DMS53 treated with DMSO at 0.1 percent for 48 hours (cell line): ENCODE data around the gene SFT2D3.

Experiments used
- DNase-seq: peaks from one replicate; lab custom pipeline; 2025; ENCODE audit not compliant: unreplicated experiment; lab: John Stamatoyannopoulos, UW

Gene SFT2D3, protein sequence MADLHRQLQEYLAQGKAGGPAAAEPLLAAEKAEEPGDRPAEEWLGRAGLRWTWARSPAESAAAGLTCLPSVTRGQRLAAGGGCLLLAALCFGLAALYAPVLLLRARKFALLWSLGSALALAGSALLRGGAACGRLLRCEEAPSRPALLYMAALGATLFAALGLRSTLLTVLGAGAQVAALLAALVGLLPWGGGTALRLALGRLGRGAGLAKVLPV

GRCh38 chr2:127701193-127701650 is at the start of gene SFT2D3:
SFT2D3 (plus strand) TSS chr2:127701497; CDS start chr2:127701529, 32 bp downstream.
- DNase-seq = peak; percentile 91

DNA sequence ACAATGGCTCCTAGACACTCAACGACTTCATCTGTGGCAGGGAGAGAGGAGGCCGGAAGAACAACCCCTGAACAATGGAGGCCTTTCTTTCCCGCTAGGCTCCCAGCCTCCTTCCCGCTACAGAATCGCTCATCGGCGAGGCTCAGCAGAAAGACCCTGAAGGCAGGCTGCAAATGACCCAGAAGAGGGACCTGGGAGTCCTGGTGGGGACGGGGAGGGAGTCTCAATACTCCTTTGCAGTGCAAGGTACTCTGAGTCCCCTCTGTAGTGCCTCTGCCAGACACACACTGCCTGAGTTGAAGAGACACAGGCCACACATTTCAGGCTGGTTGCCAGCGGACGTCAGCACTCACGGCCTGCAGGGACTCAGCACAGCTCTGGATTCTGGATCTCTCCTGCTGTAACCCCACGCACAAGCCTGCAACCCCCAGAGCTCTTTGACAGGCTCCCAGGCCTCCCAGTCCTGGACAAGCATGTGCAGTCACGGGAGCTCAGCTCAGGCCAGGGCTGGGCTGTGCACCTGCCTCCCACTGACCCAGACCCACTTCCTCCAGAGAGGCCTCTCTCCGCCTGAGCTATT is 49.2 kb upstream of the SFT2D3 start:
- no peak for DNase-seq

DNA sequence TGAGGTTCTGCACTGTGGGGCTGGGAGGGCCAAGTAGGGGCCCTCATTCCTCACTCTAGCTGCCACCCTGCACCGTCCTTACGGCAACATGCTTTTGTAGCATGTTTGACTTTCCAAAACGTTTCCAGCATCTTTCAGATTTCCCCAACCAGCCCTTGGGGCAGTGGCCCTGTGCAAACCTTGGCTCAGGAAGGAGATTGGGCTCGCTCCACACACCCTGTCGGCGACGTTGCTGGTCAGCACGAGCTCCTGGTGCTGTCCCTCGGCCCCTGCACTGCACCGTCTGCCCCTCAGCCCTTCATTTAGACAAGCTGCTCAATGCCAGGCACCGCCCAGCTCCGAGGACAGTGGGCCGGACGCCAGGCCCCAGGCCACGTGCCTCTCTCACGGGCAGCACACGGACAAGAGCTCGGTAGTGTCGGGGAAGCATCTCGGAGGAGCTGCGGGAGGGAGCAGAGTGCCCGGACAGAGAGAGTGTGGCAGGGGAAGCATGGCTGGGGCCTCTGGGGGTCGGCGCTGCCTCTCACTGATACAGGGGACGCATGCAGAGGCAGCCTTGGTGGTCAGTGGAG is 48.4 kb upstream of the SFT2D3 start:
- DNase-seq = no peak

- DNase-seq = no peak
Measured at GRCh38 chr2:127653421-127654083, 47.7 kb upstream of the SFT2D3 start.

- no peak for DNase-seq
Measured at GRCh38 chr2:127654084-127654837, 47.0 kb upstream of the SFT2D3 start.

DNA sequence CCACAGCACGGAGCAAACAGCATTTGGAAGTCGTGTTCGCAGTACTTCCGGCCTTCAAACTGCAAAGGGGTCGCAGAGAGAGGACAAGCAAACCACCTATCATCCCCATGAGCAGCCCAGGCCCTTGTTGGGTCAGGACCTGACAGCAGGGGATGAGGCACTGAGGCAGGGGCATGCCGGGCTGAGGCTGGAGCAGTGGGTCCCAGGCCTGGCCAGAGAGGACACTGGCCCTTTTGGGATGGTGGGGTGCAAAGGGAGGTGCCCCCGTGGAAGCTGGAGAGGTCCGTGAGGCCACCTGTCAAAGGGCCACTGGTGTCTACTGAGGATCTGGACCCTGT is 46.5 kb upstream of the SFT2D3 start:
- DNase-seq = no peak

DNA sequence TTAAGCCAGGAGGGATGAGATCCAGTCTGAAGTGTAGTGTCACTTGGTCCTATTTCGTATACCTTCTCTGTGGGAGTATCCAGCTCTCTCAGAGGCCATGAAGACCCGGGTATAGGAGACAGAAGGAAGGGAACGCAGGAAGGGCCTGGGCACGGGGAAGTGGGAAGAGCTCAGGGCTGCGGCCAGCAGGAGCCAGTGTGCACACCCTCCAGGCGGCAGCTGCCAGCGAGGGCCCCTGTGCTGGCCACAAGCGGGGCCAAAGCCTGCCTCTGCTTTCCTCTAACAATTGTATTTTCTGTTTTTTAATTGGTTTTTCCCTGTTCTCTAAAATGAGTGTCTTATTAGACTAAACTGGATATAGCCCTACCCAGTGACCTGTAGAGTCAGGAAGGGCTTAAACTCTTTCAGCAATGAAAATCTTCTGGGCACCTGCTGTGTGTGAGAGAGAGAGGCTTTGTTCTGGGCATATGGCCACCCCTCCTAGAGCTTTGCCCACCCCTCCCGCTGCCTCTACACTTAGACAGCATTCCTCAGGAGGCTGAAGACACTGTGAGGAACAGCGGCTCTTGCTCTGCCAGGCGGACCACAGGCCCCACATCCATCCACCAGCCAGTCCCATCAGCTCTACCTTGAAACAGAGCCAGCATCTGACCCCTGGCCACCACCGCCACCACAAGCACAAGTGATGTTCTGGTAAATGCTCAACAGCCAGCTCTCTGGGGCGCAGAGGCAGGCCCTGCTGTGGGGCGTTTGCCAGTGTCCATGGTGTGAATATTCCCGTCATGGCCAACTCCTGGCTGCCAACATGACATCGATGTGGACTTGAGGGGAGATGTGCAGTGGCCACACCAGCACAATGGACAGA is 45.9 kb upstream of the SFT2D3 start:
- DNase-seq = no peak

DNA sequence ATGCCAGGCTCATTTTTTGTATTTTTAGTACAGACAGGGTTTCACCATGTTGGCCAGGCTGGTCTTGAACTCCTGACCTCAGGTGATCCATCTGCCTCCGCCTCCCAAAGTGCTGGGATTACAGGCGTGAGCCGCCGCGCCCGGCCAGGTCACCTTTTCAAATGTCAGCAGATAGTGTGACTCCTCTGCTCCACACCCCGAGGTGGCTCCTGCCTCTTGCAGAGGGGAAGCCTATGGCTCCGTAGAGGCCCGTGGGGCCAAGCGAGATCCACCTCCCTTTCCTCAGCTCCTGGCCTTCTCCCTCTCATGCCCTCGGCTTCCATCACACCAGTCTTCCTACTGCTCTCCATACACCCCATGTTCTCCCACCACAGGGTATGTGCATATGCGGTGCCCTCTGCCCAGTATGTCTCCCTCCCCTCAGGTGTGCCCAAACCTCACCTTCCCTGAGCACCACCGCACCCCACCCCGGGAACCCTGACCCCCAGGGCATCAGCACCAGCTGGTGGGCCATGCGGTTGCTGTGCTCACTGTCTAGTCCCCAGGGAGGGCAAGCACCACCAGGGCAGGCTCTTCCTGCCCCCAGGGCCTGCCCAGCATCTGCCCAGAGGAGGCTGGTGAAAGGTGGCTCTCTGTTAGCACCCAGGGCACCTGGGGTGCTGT is 44.6 kb upstream of the SFT2D3 start:
- no peak for DNase-seq

GRCh38 chr2:127657232-127657595 is 44.1 kb upstream of the SFT2D3 start:
- no peak for DNase-seq

- DNase-seq = no peak
Measured at GRCh38 chr2:127658146-127658545, 43.2 kb upstream of the SFT2D3 start.

GRCh38 chr2:127658641-127659407 is 42.5 kb upstream of the SFT2D3 start:
- no peak for DNase-seq

GRCh38 chr2:127659408-127660290 is 41.6 kb upstream of the SFT2D3 start:
- DNase-seq = no peak

GRCh38 chr2:127660291-127660578 is 41.1 kb upstream of the SFT2D3 start:
- DNase-seq = no peak

GRCh38 chr2:127661072-127661649 is 40.1 kb upstream of the SFT2D3 start:
- DNase-seq = no peak

- no peak for DNase-seq
Measured at GRCh38 chr2:127661949-127662510, 39.3 kb upstream of the SFT2D3 start.

- no peak for DNase-seq
Measured at GRCh38 chr2:127662937-127663565, 38.2 kb upstream of the SFT2D3 start.

- DNase-seq = no peak
Measured at GRCh38 chr2:127663566-127664064, 37.7 kb upstream of the SFT2D3 start.
